T-helper 1 cell treated with Interleukin-12 subunit alpha and Interleukin-12 subunit beta and Interleukin-4 antibody, amounts not matched to agents 30 ng/mL and 1 ng/mL, for 36 hours (primary cell): ENCODE results near the gene ARPC4. TPM values are rescaled to one million over a fixed set of nuclear protein-coding genes. Genes with fewer than 3 reads are reported as not detected.

Experiments used
- intact Hi-C: fragments of 100-400 bp; cut with micrococcal nuclease; formaldehyde crosslinking; loops from one replicate; pipeline ENCODE4 v1.15.1; 2024
- total RNA-seq: library from RNA; stranded (reverse); gene quantifications from 2 replicates; pipeline ENCODE4 v1.2.3, GENCODE V29; 2022

ARPC4 gene
- total RNA-seq, 1 donor from 2014 or later: 298 TPM

- intact Hi-C loops: no loop called here
Observed at GRCh38 chr3:9815986-9816385, 23.1 kb downstream of the ARPC4 start.

DNA sequence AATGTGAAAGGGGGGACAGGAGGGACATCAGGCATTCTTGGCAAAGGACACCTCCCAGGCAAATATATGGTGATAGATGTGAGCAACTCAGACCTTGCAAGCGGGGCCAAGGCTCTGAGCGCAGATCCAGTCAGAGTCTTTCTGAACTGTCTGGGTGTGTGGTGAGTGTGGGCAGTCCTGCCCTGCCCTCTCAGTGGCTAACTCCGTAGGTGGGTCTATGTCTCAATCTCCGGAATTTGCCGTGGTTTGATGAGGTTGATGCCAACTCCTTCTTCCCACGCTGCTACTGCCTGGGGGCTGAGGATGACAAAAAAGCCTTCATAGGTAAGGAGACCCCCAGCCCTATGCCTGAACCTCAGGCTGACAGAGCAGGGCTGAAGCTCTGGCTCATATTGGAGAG is 24.6 kb downstream of the ARPC4 start:
- intact Hi-C loops: no loop called here

DNA sequence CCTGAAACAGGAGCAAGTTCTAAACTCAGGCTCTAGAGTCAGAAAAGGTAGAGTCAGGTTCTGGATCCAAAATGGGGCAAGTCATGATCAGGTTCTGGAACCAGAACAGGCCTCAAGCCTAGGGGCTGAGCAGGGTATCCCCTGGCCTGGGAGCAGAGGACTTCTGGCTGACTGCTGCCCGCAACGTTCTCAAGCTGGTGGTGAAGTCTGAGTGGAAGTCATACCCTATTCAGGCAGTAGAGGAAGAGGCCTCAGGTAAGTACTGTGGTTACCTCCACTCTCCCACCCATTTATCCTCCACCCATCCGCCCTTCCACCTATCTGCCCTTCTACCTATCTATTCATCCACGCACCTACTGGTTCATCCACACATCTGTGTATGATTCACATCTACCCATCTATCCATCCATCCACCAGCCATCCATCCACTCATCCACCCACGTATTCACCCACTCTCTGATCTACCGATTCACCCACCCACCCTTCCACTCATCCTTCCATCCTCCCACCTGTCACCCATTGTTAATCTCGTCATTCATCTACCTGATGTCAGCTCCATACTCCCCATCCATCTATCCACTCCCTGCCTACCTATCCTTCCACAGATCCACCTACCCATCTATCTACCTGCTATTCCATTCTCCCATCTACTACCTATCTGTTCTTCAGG is 25.9 kb downstream of the ARPC4 start:
- intact Hi-C loops: no loop called here

DNA sequence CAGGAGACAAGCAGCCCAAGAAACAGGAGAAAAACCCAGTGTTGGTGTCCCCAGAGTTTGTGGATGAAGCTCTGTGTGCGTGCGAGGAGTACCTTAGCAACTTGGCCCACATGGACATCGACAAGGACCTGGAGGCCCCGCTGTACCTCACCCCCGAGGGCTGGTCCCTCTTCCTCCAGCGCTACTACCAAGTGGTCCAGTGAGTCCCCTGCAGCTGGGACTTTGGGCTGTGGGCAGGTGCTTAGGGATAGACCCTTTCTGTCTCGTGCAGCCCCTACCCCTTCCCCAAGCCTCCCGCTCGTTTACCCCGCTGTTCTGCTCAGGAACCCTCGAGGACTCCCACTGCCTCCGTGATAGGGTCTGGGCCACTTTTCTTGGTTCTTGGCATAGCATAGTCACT is 27.7 kb downstream of the ARPC4 start:
- intact Hi-C loops: no loop called here

DNA sequence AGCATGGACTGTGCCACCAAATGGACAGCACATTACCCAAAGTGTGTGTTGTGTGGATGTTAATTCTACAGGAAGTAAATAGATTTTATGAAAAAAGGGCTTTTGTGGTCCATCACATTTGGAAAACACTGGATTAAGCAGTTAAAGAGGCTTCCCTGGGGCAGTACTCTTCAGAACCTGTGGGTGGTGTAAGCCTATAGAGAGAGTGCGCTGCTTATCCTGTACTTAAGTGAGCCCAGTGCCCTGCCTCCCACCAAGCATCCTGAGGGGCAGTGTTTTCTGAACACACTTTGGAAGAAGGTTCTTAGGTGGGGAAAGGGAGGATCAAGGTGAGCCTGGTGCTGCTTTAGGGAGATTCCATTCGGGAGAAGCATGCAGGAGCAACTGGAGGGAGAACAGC is 28.1 kb downstream of the ARPC4 start:
- intact Hi-C loops: no loop called here

- intact Hi-C loops: no loop called here
Observed at GRCh38 chr3:9825451-9826040, 32.7 kb downstream of the ARPC4 start.

- intact Hi-C loops: loop anchor here (1.0 kb wide), 1 partner anchor 119 kb away; no protein-coding TSS in a partner anchor
Observed at GRCh38 chr3:9826815-9827573, 34.1 kb downstream of the ARPC4 start.

GRCh38 chr3:9828801-9829755 is 36.2 kb downstream of the ARPC4 start:
- intact Hi-C loops: no loop called here

- intact Hi-C loops: no loop called here
Observed at GRCh38 chr3:9831253-9831652, 38.4 kb downstream of the ARPC4 start.

- intact Hi-C loops: no loop called here
Observed at GRCh38 chr3:9833078-9833477, 40.2 kb downstream of the ARPC4 start.

DNA sequence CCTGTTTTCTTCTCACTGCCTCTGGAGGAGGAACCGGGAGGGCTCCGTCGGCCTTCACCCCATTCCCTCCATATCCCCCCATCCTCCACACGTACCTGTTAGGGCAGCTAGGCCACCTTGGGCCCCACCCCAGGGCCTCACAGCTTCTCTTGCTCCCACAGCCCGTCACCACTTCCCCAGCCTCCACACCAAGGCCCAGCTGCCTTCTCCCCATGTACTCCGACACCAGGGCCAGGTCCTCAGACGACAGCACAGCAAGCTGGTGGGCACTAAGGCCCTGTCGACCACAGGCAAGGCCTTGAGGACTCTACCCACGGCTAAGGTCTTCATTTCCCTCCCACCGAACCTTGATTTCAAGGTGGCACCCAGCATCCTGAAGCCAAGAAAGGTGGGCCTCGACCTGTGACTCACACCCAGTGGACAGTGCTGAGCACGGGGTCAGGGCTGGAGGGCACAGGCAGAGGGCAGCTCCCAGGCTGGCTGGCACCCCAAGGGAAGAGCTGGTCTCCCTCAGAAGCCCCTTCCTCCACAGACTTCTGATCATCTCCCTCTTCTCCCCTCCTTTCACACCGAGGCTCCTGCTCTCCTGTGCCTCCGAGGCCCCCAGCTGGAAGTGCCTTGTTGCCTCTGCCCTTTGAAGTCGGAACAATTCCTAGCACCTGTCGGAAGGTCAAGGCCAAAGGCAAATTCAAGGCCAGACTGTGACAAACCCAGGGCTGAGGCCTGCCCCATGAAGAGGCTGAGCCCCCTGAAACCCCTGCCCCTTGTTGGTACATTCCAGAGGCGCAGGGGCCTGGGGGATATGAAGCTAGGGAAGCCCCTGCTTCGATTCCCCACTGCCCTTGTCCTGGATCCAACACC is 41.9 kb downstream of the ARPC4 start:
- intact Hi-C loops: no loop called here

DNA sequence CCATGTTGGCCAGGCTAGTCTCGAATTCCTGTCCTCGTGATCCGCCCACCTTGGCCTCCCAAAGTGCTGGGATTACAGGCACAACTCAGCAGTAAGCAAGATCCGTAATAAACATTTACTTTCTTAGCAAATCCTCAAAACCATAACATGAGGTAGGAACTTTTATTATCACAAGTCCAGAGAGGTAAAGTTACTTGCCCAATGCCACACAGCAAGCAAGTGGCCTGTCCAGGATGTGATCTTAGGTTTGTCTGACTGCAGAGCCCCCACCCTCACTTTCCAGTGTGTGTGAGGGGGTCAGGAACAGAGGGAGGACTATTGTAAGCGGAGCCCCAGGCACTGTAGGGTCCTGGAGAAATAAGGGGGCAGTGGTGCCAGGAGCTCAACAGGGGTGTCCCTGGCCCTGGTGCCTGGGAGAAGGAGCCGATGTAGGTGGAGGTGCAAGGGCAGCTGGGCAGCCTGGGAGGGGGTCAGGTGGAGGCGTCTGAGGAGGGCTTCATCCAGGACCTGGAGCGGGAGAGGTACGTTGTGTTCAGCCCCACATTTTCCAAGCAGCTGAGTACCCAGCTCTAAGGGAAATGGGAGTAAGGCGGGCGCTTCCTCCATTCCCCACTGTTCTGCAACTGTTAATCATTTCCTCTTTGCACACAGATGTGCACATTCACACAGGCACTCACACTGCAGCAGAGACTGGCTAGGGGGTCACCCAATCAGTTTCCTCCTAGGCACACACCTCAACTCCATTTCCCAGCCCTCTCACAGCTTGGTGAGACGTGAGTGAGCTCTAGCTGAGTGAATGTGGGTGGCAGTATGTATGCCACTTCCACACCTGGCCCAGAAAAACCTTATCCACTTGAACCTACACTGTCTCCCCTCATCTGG is 45.1 kb downstream of the ARPC4 start:
- intact Hi-C loops: no loop called here

GRCh38 chr3:9838856-9839255 is 46.0 kb downstream of the ARPC4 start:
- intact Hi-C loops: no loop called here

GRCh38 chr3:9841015-9841414 is 48.1 kb downstream of the ARPC4 start:
- intact Hi-C loops: loop anchor here (10.0 kb wide), 1 partner anchor 894 kb away; no protein-coding TSS in a partner anchor

GRCh38 chr3:9843715-9844438 is 51.0 kb downstream of the ARPC4 start, which contains the start of gene RPUSD3:
RPUSD3 (minus strand) TSS chr3:9844008; CDS start chr3:9843990, 18 bp downstream.
- intact Hi-C loops: loop anchor here (1.0 to 10.0 kb wide), 16 partner anchors 35 to 1429 kb away; partner anchors contain the start of genes ARPC4, ATG7, BRK1 and BRPF1

- intact Hi-C loops: loop anchor here (10.0 kb wide), 1 partner anchor 889 kb away; no protein-coding TSS in a partner anchor
Observed at GRCh38 chr3:9846231-9846630, 53.3 kb downstream of the ARPC4 start.

- intact Hi-C loops: loop anchor here (10.0 kb wide), 1 partner anchor 888 kb away; no protein-coding TSS in a partner anchor
Observed at GRCh38 chr3:9846931-9847488, 54.1 kb downstream of the ARPC4 start.

DNA sequence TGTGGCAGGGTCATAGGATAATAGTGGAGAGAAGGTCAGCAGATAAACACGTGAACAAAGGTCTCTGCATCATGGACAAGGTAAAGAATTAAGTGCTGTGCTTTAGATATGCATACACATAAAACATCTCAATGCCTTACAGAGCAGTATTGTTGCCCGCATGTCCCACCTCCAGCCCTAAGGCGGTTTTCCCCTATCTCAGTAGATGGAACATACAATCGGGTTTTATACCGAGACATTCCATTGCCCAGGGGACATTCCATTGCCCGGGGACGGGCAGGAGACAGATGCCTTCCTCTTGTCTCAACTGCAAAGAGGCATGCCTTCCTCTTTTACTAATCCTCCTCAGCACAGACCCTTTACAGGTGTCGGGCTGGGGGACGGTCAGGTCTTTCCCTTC is 55.0 kb downstream of the ARPC4 start:
- intact Hi-C loops: loop anchor here (1.0 to 10.0 kb wide), 2 partner anchors 98 to 887 kb away; no protein-coding TSS in a partner anchor
